GM12878 (cell line): ENCODE data around the gene SFTPB. TPM values are rescaled to one million over a fixed set of nuclear protein-coding genes. Genes with fewer than 3 reads are reported as not detected.

ENCODE experiments used
- BRCA1 ChIP-seq: IDR thresholded peaks from 2 replicates; pipeline ENCODE4 v1.6.1; 2011; ENCODE audit warnings: low read depth, low read length, improper control_type of control experiment
- ETV6 ChIP-seq, 2 experiments: fragments of 450-650 bp in 1 of 2; IDR thresholded peaks in 1 of 2; conservative IDR thresholded peaks in 1 of 2; 2 replicates each; pipeline ENCODE4 v1.6.1; 2014; ENCODE audit warnings: antibody characterized with exemption in 1 of 2, borderline replicate concordance in 1 of 2, low read depth in 1 of 2, mild to moderate bottlenecking in 1 of 2, moderate library complexity in 1 of 2
- FOXK2 ChIP-seq: fragments of 450-650 bp; IDR thresholded peaks from 2 replicates; pipeline ENCODE4 v1.6.1; 2017; ENCODE audit warnings: mild to moderate bottlenecking, moderate library complexity
- HDAC6 ChIP-seq: fragments of 200-600 bp; sonication (generic); IDR thresholded peaks from one replicate; pipeline ENCODE4 v1.8.0; 2017; ENCODE audit warnings: antibody characterized with exemption; ENCODE audit not compliant: unreplicated experiment
- MTA3 ChIP-seq: IDR thresholded peaks from 2 replicates; pipeline ENCODE4 v1.6.1; 2012; ENCODE audit warnings: low read length, inconsistent platforms, borderline replicate concordance
- NFIC ChIP-seq: IDR thresholded peaks from 2 replicates; pipeline ENCODE4 v1.6.1; 2012; ENCODE audit warnings: low read depth, mild to moderate bottlenecking, inconsistent platforms, low read length, moderate library complexity
- PAX8 ChIP-seq: fragments of 450-650 bp; IDR thresholded peaks from 2 replicates; pipeline ENCODE4 v1.6.1; 2017; ENCODE audit warnings: mild to moderate bottlenecking, moderate library complexity
- RB1 ChIP-seq: fragments of 450-650 bp; formaldehyde crosslinking; IDR thresholded peaks from 2 replicates; pipeline ENCODE4 v1.6.1; 2017; ENCODE audit warnings: mild to moderate bottlenecking, borderline replicate concordance
- RCOR1 ChIP-seq: conservative IDR thresholded peaks from 2 replicates; pipeline ENCODE4 v1.6.1; 2012; ENCODE audit warnings: low read depth, low read length, improper control_type of control experiment
- SIX5 ChIP-seq: IDR thresholded peaks from 2 replicates; pipeline ENCODE4 v1.6.1; 2011; ENCODE audit warnings: mild to moderate bottlenecking, low read depth, low read length, moderate library complexity; ENCODE audit not compliant: severe bottlenecking
- SMAD5 ChIP-seq: IDR thresholded peaks from 2 replicates; pipeline ENCODE4 v1.6.1; 2016; ENCODE audit warnings: antibody characterized with exemption, low read depth
- SPI1 ChIP-seq: IDR thresholded peaks from 2 replicates; pipeline ENCODE4 v1.6.1; 2011; ENCODE audit warnings: low read depth, mild to moderate bottlenecking, low read length, moderate library complexity, borderline replicate concordance; ENCODE audit not compliant: insufficient read depth
- SREBF1 ChIP-seq: IDR thresholded peaks from 2 replicates; pipeline ENCODE4 v1.6.1; 2012; ENCODE audit warnings: mild to moderate bottlenecking, low read length
- SREBF2 ChIP-seq: IDR thresholded peaks from 2 replicates; pipeline ENCODE4 v1.6.1; 2012; ENCODE audit warnings: mild to moderate bottlenecking, low read length
- polyA plus RNA-seq, 11 experiments: library from polyadenylated mRNA; depleted of rRNA in 4 of 11; unstranded in 6 of 11; stranded (reverse) in 5 of 11; fragments of >200 nt; fragmentation: Nextera tagmentation in 4 of 11; fragmentation: Illumina TruSeq in 1 of 11; extraction: Ambion mirVana in 4 of 11; extraction: Trizol in 1 of 11; gene quantifications; 1 replicate in 1 of 11; 2 replicates in 10 of 11; pipeline versions ENCODE4 v1.2.1 to v1.2.3, GENCODE V29; 2011 to 2016; ENCODE audit warnings: inconsistent platforms in 2 of 11, missing spikeins in 2 of 11, low read depth in 1 of 11
- total RNA-seq, 4 experiments: library from RNA; depleted of rRNA in 3 of 4; stranded (reverse); fragments of >200 nt in 3 of 4; fragmentation: Illumina TruSeq in 1 of 4; extraction: Trizol in 1 of 4; gene quantifications; 2 replicates each; pipeline versions ENCODE4 v1.2.1 to v1.2.3, GENCODE V29; 2013 to 2021
- TF ChIP-seq, protein P1 (sequence below): IDR thresholded peaks from 2 replicates; pipeline ENCODE4 v1.6.1; 2012; ENCODE audit warnings: low read depth, low read length, improper control_type of control experiment
- TF ChIP-seq, protein P2 (sequence below): fragments of 450-650 bp; IDR thresholded peaks from 2 replicates; pipeline ENCODE4 v1.6.1; 2014; ENCODE audit warnings: mild to moderate bottlenecking
- TF ChIP-seq, protein P3 (sequence below): fragments of 450-650 bp; IDR thresholded peaks from 2 replicates; pipeline ENCODE4 v1.6.1; 2017; ENCODE audit warnings: mild to moderate bottlenecking, moderate library complexity
- TF ChIP-seq, protein P4 (sequence below): fragments of 450-650 bp; IDR thresholded peaks from 2 replicates; pipeline ENCODE4 v1.6.1; 2017; ENCODE audit warnings: borderline replicate concordance

SFTPB gene
- total and polyA plus RNA-seq, 10 of the 15 experiments (the other 5 are each of a cell fraction or from before 2014, with no cell fraction given): 0.02 to 5.3 TPM; not detected in 8

DNA sequence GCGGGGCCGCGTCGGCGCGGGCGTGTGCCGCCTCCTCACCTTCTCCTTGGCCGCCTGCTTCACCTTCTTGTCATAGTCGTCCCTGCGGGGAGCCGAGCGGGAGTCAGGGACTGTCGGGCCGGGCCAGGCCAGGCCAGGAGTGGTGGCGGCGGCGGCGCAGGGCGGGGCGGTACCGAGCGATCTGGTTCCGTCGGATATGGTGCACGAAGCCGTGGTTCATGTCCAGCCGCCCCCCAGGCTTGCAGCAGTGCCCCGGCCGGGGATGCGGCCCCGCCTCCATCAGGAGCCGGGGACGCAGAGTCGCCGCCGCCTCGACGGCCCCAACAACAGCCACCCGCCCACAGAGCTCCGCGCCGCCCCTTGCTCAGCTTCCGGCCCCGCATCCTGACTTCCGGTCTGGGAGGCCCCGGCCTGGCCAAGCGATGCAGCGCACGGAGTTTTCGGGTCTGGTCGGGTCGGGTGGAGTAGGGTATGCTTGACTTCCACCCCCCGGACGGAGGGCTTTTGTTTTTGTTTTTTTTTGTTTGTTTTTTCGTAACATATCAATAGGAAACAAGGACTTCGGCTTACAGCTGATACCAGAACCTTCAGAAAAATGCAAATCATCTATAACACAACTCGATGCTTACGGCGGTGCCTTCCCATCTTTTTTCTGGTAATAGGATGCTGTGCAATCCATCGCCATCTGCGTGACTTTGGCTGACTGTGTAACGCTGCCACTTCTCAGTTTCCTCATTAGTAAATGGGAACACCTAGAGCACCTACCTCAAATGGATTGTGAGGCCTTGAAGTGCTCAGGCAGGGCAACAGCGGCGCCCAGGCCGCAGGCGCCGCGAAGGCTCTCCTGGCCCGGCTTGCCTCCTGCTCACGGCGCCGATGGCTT is 56.1 kb downstream of the SFTPB start, which contains the start of gene C2orf68 (continued):
- TF ChIP-seq SREBF1: no peak
- no peak for TF ChIP-seq NFIC
- no peak for TF ChIP-seq SREBF2
- TF ChIP-seq BRCA1: no peak
- TF ChIP-seq, protein P1, sequence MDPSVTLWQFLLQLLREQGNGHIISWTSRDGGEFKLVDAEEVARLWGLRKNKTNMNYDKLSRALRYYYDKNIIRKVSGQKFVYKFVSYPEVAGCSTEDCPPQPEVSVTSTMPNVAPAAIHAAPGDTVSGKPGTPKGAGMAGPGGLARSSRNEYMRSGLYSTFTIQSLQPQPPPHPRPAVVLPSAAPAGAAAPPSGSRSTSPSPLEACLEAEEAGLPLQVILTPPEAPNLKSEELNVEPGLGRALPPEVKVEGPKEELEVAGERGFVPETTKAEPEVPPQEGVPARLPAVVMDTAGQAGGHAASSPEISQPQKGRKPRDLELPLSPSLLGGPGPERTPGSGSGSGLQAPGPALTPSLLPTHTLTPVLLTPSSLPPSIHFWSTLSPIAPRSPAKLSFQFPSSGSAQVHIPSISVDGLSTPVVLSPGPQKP: peak; percentile 86
- no peak for TF ChIP-seq PAX8
- TF ChIP-seq RCOR1: no peak
- TF ChIP-seq, protein P2, sequence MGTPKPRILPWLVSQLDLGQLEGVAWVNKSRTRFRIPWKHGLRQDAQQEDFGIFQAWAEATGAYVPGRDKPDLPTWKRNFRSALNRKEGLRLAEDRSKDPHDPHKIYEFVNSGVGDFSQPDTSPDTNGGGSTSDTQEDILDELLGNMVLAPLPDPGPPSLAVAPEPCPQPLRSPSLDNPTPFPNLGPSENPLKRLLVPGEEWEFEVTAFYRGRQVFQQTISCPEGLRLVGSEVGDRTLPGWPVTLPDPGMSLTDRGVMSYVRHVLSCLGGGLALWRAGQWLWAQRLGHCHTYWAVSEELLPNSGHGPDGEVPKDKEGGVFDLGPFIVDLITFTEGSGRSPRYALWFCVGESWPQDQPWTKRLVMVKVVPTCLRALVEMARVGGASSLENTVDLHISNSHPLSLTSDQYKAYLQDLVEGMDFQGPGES: no peak
- no peak for TF ChIP-seq RB1
- TF ChIP-seq, protein P3, sequence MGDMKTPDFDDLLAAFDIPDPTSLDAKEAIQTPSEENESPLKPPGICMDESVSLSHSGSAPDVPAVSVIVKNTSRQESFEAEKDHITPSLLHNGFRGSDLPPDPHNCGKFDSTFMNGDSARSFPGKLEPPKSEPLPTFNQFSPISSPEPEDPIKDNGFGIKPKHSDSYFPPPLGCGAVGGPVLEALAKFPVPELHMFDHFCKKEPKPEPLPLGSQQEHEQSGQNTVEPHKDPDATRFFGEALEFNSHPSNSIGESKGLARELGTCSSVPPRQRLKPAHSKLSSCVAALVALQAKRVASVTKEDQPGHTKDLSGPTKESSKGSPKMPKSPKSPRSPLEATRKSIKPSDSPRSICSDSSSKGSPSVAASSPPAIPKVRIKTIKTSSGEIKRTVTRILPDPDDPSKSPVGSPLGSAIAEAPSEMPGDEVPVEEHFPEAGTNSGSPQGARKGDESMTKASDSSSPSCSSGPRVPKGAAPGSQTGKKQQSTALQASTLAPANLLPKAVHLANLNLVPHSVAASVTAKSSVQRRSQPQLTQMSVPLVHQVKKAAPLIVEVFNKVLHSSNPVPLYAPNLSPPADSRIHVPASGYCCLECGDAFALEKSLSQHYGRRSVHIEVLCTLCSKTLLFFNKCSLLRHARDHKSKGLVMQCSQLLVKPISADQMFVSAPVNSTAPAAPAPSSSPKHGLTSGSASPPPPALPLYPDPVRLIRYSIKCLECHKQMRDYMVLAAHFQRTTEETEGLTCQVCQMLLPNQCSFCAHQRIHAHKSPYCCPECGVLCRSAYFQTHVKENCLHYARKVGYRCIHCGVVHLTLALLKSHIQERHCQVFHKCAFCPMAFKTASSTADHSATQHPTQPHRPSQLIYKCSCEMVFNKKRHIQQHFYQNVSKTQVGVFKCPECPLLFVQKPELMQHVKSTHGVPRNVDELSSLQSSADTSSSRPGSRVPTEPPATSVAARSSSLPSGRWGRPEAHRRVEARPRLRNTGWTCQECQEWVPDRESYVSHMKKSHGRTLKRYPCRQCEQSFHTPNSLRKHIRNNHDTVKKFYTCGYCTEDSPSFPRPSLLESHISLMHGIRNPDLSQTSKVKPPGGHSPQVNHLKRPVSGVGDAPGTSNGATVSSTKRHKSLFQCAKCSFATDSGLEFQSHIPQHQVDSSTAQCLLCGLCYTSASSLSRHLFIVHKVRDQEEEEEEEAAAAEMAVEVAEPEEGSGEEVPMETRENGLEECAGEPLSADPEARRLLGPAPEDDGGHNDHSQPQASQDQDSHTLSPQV: no peak
- TF ChIP-seq ETV6 (conservative IDR thresholded peaks at IDR 0.05 in 1 of 2, IDR thresholded peaks at IDR 0.05 in 1 of 2; ENCODE audit: borderline replicate concordance in 1 of 2, low read depth in 1 of 2): no peak
- TF ChIP-seq SMAD5: peak; percentile 72; the same call in 1 of the 2 replicates
- TF ChIP-seq FOXK2: no peak; the same call in 1 of the 2 replicates
- TF ChIP-seq HDAC6: no peak
- peak; percentile 45 for TF ChIP-seq SIX5
- TF ChIP-seq SPI1: peak; percentile 17; the same call in 1 of the 2 replicates
- TF ChIP-seq, protein P4, sequence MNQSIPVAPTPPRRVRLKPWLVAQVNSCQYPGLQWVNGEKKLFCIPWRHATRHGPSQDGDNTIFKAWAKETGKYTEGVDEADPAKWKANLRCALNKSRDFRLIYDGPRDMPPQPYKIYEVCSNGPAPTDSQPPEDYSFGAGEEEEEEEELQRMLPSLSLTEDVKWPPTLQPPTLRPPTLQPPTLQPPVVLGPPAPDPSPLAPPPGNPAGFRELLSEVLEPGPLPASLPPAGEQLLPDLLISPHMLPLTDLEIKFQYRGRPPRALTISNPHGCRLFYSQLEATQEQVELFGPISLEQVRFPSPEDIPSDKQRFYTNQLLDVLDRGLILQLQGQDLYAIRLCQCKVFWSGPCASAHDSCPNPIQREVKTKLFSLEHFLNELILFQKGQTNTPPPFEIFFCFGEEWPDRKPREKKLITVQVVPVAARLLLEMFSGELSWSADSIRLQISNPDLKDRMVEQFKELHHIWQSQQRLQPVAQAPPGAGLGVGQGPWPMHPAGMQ: no peak
- TF ChIP-seq MTA3: no peak
